Measurements from ENCODE around the gene PRELP.

DNA sequence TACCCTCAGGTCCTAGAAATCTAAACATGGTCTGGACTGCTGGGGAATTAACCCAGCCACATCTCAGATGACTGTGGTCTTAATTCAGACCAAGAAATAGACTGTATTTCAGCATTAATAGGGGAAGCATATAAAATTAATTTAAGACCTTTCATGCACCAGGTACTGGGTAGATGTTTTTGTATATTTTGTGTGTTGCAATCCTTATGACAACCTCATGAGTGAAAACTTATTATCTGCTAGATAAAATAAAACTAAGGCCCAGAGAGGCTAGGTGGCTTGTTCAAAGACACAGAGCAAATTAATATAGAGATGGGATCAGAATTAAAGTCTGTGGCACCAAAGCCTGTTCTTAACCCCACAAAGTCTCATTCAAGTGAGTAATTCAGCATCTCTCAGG, 58.4 kb downstream of the PRELP start:
- no peak for TF ChIP-seq ZNF384 (IDR thresholded peaks at IDR 0.05)
- no peak for TF ChIP-seq BHLHE40 (IDR thresholded peaks at IDR 0.05; ENCODE audit: borderline replicate concordance)
- TF ChIP-seq FOXA1 (IDR thresholded peaks at IDR 0.05): no peak
- TF ChIP-seq SUZ12 (IDR thresholded peaks at IDR 0.05): no peak
- TF ChIP-seq NFRKB (IDR thresholded peaks at IDR 0.05): no peak
- no peak for TF ChIP-seq SP1 (IDR thresholded peaks at IDR 0.05)
- TF ChIP-seq LEF1 (IDR thresholded peaks at IDR 0.05; ENCODE audit: borderline replicate concordance): no peak
- TF ChIP-seq FOXM1 (IDR thresholded peaks at IDR 0.05; ENCODE audit: borderline replicate concordance): no peak
- no peak for TF ChIP-seq ARNT (IDR thresholded peaks at IDR 0.05)
- no peak for TF ChIP-seq FOXK2 (IDR thresholded peaks at IDR 0.05)

Measured in HEK293T (cell line).